Hematopoietic multipotent progenitor cell treated with erythropoietin and hydrocortisone succinate and interleukin-3 and kit ligand, for 15 days (in vitro differentiated cells): ENCODE measurements around the gene NFIC.
A peak's percentile ranks its signal among the peaks of the same experiment; 100 is the strongest.

Experiments used
- DNase-seq: peaks from one replicate; pipeline ENCODE4 v3.0.0-alpha.2; 2015; ENCODE audit warnings: low spot score

Gene NFIC

DNA sequence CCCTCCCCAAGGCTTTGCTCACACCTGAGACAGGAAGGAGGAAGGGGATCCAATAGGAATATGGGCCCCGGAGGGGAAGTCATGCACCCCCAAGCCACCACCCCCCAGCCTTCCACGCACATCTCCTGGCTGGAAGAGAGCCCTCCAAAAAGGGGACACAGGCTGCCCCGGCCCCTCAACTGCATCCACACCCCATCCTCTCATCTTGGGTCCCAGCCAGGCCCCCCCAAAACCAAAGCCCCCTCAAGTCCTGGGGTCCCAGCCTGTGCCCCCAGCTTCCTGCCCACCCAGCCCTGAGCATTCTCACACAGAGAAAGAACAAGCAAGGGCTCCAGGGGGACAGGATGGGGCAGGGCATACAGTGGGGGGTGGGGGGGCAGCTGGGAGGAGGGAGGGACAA is 101.8 kb downstream of the NFIC start:
- DNase-seq = no peak

DNA sequence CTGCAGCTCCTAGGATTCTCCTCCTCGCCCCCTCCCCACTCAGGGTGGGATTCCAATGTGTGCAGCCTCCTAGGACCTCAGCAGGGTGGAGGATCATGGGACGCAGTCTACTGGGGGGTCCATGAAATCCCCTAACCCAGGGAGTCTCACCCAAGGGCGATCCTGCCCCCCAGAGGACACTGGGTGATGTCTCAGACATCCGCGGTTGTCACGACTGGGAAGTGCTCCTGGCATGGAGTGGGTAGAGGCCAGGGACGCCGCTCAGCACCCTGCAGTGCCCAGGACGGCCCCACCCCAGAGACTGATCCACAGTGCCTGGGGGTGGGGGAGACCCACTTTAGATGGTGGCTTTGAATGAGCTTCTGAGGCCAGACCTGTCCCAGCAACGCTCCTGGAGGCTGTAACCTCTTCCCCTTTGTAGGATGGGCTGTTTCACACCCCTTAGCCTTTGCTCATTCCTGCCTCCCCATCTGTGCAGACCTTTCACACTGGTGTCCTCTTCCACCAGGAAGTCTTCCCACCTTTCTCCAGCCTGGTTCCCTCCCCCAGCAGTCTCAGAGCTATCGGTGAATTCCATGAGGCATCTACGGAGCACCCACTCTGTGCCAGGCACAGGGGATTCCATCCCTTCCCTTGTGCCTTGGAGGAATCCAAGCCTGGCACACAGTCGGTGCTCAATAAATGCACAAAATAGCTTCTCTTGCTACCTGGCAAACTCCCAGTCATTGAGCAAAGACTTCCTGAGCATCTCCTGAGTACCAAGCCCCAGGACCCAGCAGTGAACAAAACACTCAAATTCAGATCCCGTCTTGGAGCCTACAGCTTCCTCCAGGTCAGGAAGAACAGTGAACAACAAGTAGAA is 103.5 kb downstream of the NFIC start:
- DNase-seq = no peak

DNA sequence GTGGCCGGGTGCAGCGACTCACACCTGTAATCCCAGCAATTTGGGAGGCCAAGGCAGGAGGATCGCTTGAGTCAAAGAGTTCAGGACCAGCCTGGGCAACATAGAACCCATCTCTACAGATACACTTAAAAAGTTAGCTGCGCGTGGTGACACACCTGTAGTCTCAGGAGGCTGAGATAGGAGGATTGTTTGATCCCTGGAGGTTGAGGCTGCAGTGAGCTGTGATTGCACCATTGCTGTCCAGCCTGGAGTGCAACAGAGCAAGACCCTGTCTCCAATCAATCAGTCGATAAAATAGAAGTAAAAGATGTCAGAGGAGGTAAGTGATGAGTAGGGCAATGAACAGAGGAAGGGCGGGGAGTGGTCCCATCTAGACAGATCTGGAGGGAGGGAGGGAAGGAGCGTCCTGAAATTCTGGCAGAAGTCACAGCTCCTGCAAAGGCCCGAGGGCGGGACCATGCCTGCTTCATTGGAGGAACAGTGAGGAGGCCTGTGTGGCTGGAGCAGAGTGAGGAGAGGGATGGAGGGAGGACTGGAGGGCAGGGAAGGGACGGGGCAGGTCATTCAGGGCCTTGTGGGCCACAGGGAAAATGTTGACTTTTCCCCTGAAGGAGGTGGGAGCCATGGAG is 104.2 kb downstream of the NFIC start:
- no peak for DNase-seq

DNA sequence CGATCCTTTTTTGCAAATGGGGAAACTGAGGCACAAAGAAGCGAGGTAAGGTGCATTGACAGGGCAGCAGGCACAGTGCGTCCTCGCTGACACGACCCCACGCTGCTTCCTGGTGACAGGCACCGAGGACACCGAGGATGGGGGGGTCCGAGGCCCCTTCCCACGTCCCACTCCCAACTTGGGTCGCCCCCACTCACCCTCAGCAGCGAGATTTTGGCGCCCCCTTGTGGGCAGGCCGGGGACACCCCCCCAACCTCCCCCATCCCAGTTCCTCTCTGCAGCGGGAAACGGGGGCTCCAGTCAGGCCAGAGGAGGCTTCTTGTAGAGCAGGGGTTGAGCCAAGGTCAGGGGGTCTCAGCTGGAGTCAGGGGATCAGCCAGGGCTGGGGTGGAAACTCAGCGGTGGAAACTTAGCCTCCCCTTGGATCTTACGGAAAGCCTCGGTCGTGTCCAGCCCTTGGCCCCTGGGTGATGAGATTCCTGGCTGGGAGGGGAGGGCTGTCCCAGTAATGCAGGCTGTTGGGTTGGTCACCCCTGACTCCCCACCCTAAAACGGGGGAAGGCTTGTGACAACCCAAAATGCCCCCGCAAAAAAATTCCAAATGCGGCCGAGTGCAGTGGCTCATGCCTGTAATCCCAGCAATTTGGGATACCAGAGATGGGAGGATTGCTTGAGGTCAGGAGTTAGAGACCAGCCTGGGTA is 105.7 kb downstream of the NFIC start:
- peak; percentile 24 for DNase-seq

DNA sequence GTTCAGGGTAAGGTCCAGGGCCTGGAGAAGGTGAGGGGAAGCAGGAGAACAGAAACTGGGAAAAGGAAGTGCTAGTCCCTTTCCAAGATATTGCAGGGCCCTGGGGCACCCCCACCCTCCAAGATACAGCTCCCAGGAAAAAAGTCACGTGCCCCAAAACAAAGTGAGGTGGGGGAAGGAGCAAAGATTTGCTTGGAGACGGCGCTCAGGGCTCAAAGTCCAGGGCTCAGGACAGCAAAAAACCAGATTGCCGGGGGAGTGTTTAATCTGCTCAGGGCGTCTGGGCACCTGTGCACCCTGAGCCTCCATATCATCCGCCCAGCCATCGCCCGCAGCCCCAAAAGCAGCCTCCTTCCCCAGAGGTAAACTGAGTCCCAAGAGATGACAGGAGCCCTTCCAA is 107.6 kb downstream of the NFIC start:
- DNase-seq = no peak

DNA sequence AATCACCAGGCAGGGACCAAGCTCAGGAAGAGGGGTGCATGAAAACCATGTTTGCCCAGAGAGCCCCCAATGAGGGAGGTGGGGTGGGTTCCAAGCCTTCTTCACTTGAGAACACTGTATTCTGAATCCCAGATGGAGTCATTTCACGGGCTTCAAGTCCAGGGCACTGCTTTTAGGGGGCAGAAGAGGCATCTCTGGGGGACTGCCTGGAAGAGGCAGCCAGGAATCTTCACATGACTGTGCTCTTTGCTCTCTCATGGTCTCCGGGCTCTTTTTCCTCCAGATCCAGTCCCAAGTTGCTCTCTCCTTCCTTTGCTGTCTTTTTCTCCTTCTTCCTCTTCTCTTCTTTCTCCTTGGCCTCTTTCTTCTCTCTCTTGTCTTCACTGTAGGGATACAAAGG is 108.2 kb downstream of the NFIC start:
- DNase-seq = no peak

DNA sequence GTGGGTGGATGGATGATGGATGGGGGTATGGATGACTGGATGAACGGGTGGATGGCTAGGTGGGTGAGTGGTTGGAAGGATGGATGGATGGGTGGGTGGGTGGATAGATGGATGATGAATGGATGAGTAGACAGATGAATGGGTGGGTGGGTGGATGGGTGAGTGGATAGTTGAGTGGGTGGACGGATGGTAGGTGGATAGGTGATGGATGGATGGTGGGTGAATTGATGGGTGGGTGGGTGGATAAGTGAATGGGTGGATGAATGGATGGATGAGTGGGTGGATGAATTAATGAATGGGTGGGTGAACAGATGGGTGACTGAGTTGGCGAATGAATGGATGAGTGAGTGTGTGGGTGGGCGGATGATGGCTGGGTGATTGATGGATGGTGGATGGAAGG is 109.1 kb downstream of the NFIC start:
- DNase-seq = no peak

DNA sequence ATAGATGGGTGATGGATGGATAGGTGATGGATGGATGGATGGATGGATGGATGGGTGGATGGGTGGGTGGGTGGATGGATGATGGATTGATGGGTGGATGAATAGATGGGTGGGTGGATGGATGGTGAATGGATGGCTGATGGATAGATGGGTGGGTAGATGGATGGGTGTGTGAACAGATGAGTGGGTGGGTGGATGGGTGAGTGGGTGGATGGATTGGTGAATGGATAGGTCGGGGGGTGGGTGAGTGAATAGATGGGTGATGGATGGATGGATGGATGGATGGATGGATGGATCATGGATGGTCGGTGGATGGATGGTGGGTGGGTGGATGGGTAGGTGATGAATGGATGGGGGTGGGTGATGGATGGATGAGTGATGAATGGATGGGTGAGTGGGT is 110.4 kb downstream of the NFIC start:
- no peak for DNase-seq

DNA sequence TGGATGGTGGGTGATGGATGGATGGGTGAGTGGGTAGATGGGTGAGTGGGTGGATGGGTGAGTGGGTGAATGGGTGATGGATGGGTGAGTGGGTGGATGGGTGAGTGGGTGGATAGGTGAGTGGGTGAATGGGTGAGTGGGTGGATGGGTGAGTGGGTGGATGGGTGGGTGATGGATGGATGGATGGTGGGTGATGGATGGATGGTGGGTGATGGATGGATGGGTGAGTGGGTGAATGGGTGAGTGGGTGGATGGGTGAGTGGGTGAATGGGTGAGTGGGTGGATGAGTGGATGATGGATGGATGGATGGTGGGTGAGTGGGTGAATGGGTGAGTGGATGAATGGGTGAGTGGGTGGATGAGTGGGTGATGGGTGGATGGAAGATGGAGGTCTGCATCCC is 111.1 kb downstream of the NFIC start:
- DNase-seq = no peak

DNA sequence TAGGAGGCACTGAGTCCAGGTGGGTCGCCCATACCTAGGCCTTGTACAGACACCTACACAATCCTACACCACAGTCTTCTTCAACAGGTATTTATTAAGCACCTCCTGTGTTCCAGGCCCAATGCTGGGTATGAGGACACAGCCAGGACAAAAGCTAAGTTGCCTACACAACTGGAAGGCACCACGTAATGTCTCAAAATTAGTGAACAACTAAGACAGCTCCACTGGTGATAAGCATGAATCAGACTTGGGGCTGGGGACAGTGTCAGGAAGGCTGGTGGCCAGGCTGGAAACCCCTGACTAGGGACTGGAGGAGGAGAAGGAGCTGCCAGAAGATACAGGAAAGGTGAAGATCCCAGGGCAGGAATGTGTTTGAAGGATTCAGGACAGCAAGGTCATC is 111.6 kb downstream of the NFIC start:
- no peak for DNase-seq

DNA sequence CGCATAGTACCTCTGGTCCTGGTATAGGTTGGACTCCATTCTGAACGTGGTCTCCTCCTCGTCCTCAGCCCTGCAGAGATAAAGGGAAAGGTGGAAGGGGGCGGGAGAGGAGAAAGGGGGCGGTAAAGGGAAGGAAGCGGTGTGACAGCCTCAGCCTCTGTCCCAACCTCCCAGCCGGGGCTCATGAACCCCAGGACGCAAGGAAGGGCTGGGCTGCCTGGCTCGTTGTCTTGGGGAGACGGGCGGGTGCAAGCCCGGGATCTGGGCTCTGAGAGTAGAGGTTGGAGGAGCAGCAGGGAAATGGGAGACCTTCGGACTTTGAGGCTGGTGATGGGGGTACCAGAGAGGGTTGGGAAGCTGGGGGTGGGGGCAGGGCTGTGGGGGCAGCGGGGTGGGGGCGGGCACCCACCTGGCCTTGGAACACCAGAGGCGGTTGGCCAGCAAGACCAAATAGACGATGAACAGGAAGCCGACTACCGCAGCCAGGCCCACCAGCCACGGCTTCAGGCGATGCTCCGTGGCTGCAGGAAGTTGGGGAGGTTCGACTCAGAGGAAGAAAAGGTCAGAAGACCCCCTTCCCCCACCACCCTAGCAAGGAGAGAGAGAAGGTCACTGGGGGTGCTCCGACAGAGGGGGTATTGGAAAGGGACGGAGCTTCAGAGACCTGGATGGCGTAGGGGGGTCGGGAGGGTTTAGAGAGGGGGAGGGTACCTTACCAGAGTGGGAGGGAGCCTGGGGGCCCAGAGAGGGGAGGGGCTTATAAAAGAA is 112.2 kb downstream of the NFIC start:
- no peak for DNase-seq

DNA sequence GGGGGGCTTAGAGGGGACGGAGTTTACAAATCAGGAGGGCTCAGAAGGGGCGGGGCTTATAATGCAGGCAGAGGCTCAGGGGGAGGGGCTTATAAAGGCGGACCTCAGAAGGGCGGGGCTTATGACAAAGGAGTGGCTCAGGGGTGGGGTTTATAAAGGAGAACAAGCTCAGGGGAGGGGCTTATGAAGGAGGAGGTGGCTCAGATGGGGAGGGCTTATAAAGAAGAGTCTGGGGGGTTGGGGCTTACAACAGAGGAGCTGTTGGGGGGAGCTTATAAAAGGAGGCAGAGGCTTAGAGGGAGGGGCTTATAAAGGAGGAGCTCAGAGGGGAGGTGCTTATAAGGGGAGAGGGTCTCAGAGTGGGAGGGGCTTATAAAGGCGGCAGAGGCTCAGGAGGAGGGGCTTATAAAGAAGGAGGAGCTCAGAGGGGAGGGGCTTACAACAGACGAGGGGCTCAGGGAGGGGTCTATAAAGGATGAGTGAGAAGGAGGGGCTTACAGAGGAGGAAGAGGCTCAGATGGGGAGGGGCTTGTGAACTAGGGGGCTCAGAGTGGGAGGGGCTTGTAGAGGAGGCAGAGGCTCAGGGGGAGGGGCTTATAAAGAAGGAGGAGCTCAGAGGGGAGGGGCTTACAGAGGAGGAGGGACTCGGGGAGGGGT is 112.9 kb downstream of the NFIC start:
- peak; percentile 62 for DNase-seq

DNA sequence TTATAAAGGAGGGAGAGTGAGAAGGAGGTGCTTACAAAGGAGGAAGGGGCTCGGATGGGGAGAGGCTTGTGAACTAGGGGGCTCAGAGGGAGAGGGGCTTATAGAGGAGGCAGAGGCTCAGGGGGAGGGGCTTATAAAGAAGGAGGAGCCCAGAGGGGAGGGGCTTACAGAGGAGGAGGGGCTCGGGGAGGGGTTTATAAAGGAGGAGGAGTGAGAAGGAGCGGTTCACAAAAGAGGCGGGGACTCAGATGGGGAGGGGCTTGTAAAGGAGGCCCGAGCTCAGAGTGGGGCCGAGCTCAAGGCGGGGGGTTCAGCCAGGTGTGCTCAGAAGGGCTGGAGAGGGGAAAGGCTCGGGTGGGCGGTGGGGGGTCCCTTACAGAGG is 113.4 kb downstream of the NFIC start:
- DNase-seq = peak; percentile 40

DNA sequence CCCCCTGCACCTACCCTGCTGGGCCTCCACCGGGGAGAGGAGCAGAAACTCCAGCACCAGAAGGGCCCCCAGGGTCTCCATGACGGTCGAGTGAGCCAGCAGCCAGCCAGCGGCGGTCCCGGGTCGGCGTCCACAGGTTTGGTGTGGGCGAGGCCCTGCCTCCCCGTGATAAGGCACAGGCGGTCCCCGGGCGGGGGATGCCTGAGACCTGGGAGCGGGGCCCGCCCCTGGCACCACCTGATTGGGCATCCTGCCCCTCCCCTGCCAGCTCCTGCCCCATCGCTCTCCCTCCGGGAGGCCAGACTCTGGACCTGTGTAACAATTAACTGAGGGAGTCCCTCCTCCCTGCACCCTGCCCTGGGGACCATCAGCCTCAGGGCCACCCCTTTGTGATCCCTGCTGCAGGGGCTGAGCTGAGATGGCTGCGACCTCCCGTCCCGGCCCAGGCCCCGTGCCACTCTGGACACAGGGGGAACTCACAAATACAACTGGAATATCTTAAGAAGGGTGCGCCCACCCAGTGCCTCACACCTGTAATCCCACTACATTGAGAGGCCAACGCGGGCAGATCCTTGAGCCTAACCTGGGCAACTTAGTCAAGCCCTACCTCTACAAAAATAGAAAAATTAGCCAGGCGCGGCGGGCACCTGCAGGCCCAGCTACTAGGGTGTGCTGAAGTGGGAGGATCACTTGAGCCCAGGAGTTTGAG is 114.2 kb downstream of the NFIC start, which contains the start of gene SMIM24:
SMIM24 (minus strand) TSS at position 143 of the 709 bp plus-strand sequence; CDS start at position 81, 62 bp downstream.
- DNase-seq = no peak

DNA sequence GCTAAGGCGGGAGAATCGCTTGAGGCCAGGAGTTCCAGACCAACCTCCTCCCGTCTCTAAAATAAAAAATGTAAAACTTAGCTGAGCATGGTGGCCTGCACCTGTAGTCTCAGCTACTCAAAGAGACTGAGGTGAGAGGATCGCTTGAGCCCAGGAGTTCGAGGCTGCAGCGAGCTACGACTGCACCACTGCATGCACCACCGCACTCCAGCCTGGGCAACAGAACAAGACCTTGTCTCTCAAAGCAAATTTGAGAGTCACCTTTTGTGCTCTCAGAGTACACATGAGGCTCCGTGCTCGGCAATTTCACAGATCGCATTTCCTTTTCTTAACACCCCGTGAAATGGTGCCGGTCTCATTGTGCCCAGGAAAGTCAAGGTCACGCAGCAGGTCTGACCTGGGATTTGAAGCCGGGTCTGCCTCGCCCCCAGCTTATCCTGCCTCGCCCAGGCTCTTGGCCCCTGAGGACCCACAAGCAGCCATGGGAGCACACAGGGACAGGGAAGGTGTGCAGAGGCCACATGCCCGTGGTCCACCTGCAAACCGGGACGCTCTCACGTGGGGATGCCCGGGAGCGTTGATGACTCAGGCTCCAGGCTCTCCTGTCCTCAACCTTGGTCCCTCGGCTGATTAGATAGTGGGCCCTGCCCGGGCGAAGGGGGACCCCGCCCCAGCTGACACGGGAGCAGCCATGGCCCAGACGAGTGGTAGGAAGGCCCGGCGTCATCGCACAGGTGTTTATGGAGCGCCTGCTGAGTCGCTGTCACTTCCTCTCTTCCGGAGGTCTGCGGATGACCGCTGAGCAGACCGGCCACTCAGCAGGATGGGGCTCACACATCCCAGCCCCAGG is 115.1 kb downstream of the NFIC start:
- no peak for DNase-seq

DNA sequence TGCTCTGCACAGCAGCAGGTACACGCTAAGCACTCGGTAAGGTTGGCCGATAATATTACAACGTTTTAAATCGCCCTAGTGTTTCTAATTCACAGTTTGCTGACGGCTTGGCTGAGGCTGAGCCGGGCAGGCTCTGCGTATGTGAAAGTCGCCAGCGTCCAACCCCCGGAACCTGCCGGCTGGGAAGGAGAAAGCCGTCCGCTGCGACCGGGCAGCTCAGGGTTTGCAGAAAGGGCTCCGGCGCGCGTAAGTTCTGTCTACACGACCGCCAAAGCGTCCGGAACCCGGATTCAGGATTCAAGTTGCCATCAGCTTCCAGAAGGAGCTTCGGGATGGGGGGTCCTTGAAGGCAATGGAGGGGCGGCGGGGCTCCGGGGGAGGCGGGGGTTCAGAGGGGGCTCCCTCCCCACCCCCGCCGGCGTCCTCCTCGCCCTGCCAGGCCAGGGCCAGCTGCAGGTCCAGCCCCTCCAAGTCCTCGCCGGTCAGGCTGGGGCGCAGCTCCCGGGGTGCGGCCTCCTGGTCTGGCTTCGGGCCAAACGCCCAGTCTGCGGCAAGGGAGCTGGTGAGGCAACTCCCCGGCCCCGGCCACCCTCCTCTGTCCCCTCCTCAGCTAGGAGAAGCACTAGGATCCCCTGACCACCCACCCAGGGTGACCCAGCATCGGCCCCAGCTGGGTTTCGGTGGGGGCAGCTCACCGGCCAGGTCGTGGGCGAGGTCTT is 116.3 kb downstream of the NFIC start:
- DNase-seq = no peak

DNA sequence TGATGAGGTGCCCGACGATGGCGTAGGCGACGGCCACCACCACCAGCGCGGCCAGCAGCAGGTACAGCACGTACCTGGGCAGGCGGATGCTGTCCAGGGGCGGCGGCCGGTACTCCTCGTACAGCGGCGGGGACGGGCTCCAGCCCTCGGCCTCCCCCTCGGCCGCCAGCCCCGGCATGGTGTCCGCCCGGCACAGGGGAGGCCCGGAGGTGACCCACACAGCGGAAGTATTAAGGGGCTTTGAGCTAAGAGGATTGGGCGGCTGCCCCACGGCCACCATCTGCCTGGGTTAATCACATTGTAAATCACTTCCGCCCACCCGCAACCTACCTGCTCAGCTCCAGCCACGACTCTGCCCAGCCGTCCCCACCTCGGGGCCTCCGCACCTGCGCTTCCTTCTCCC is 116.8 kb downstream of the NFIC start, which contains the start of gene SMIM44:
SMIM44 (minus strand) TSS at position 216 of the 403 bp plus-strand sequence; CDS start at position 178, 38 bp downstream.
- no peak for DNase-seq

DNA sequence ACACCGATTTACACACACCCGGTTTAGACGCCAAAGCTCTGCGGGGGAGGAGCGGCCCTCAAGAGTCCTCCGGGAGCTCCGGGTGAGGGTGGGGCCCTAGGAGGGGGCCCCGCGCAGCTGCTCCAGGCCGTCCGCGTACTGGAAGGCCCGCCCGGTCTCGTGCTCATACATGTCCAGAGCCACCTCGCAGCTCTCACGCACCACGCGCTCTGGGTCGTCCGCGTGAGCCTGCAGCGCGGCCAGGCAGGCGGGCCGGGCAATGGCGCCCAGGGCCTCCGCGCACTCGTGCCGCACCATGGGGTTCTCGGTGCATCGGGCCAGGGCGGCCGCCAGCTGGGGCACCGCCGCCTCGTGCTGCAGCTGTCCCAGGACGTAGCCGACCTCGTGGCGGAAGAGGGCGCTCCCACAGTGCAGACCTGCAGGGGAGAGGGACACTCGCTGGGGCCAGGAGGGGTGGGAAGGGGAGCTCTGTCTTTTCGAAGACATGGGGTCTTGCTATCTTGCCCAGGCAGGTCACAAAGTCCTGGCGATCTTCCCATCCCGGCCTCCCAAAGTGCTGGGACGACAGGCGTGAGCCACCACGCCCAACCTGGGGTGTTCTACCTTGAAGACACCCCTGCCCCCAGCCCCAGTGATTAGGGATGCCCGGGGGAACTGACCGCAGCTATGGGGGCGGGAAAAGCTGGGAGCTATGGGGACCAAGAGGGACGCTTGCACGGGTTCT is 125.2 kb downstream of the NFIC start:
- DNase-seq = no peak
